Nephron progenitor cell (in vitro differentiated cells): ENCODE results near the gene UBE2E2.

ENCODE experiments used
- DNase-seq: peaks from one replicate; pipeline ENCODE4 v3.0.0; 2021
- H3K27ac Mint-ChIP-seq: 2 replicates; pipeline ENCODE4 v1.8.0; 2021; ENCODE audit warnings: mild to moderate bottlenecking, moderate library complexity, mixed read lengths
- H3K27me3 Mint-ChIP-seq: 2 replicates; pipeline ENCODE4 v1.8.0; 2021; ENCODE audit warnings: mild to moderate bottlenecking, low read depth, mixed read lengths; ENCODE audit not compliant: poor library complexity
- H3K36me3 Mint-ChIP-seq: 2 replicates; pipeline ENCODE4 v1.8.0; 2021; ENCODE audit warnings: low read depth, mixed read lengths
- H3K4me1 Mint-ChIP-seq: 2 replicates; pipeline ENCODE4 v1.8.0; 2021; ENCODE audit warnings: mixed read lengths
- H3K4me3 Mint-ChIP-seq: 2 replicates; pipeline ENCODE4 v1.8.0; 2021; ENCODE audit warnings: mild to moderate bottlenecking, moderate library complexity, mixed read lengths
- H3K9me3 Mint-ChIP-seq: 2 replicates; pipeline ENCODE4 v1.8.0; 2021; ENCODE audit warnings: mild to moderate bottlenecking, moderate library complexity, mixed read lengths
- CTCF ChIP-seq: fragments of 200-600 bp; sonication (generic); IDR thresholded peaks from 2 replicates; pipeline ENCODE4 v1.5.0; 2021; ENCODE audit warnings: antibody characterized with exemption

UBE2E2 gene

GRCh38 chr3:23501201-23501802 lies 298.2 kb downstream of the UBE2E2 start:
- no peak for TF ChIP-seq CTCF
- Mint-ChIP-seq H3K27ac (peak overlapping the region; percentile 73), H3K4me1 (peaks cover 6% of the 10 kb centered on the region), H3K27me3 (no peaks in the 10 kb centered on the region), H3K36me3 (no peaks in the 10 kb centered on the region), H3K9me3 (no peaks in the 10 kb centered on the region), H3K4me3 (no peak overlapping the region)
- no peak for DNase-seq

GRCh38 chr3:23508464-23508863 lies 305.3 kb downstream of the UBE2E2 start:
- TF ChIP-seq CTCF, result no peak
- Mint-ChIP-seq H3K36me3 (no peaks in the 10 kb centered on the region), H3K4me1 (no peaks in the 10 kb centered on the region), H3K27me3 (no peaks in the 10 kb centered on the region), H3K9me3 (no peaks in the 10 kb centered on the region), H3K4me3 (no peak overlapping the region), H3K27ac (no peak overlapping the region)
- DNase-seq, result no peak

GRCh38 chr3:23518441-23518840 lies 315.3 kb downstream of the UBE2E2 start:
- Mint-ChIP-seq H3K4me1 (peaks cover 8% of the 10 kb centered on the region), H3K36me3 (peaks cover 9% of the 10 kb centered on the region), H3K27me3 (no peaks in the 10 kb centered on the region), H3K4me3 (no peak overlapping the region), H3K9me3 (no peaks in the 10 kb centered on the region), H3K27ac (peak overlapping the region; percentile 37)
- no peak for DNase-seq
- no peak for TF ChIP-seq CTCF

DNA sequence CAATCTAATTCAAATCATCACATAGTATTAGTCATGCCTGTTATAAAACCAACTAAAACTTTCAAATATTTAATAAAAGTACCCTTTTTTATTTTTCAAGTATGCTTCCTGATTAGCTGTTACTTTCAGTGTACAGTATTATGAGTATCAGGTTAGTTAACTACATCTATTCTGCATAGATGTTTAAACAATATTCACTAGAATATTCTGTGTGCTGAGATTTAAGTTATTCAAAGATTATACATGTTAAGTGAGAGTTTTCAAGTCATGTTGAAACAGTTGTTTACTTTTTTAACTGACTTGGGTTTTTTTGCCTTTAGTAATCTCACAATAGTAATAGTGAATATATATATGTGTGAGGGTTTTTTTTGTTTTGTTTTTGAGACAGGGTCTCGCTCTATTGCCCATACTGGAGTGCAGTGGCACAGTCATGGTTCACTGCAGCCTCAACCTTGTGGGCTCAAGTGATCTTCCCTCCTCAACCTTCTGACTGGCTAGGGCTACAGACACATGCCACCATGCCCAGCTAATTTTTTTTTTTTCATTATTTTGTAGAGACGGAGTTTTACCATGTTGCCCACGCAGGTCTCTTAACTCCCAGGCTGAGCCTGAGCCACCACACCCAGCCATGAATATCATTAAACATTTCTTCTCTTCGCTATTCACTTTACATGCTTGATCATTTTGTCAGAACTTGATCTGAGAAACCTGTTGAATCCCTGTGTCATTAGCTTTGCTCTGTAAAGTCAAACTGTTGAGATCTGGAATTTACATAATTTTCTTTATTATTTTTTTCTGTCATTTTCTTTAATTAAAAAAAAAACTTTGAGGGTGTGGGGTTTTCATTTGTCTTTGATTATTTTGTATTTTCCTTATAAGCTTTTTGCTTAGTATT lies 316.4 kb downstream of the UBE2E2 start:
- no peaks in the 10 kb centered on the region for H3K9me3 Mint-ChIP-seq
- H3K4me3 Mint-ChIP-seq, result no peak overlapping the region
- TF ChIP-seq CTCF, result no peak
- peak overlapping the region; percentile 33 for H3K27ac Mint-ChIP-seq
- peaks cover 8% of the 10 kb centered on the region for H3K4me1 Mint-ChIP-seq
- peak; percentile 8 for DNase-seq
- H3K27me3 Mint-ChIP-seq, result no peaks in the 10 kb centered on the region
- peaks cover 9% of the 10 kb centered on the region for H3K36me3 Mint-ChIP-seq

GRCh38 chr3:23527326-23527725 lies 324.2 kb downstream of the UBE2E2 start:
- TF ChIP-seq CTCF, result no peak
- no peaks in the 10 kb centered on the region for H3K9me3 Mint-ChIP-seq
- no peaks in the 10 kb centered on the region for H3K27me3 Mint-ChIP-seq
- no peak overlapping the region for H3K4me3 Mint-ChIP-seq
- DNase-seq, result no peak
- H3K36me3 Mint-ChIP-seq, result peaks cover 2% of the 10 kb centered on the region
- no peaks in the 10 kb centered on the region for H3K4me1 Mint-ChIP-seq
- H3K27ac Mint-ChIP-seq, result no peak overlapping the region
